CD4-positive, alpha-beta T cell treated with Interleukin-15 for 1 hour (primary cell): ENCODE measurements around the gene ARL10.

Experiments used
- DNase-seq: peaks from one replicate; pipeline ENCODE4 v3.0.0-alpha.2; 2020

ARL10 gene, protein sequence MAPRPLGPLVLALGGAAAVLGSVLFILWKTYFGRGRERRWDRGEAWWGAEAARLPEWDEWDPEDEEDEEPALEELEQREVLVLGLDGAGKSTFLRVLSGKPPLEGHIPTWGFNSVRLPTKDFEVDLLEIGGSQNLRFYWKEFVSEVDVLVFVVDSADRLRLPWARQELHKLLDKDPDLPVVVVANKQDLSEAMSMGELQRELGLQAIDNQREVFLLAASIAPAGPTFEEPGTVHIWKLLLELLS

DNA sequence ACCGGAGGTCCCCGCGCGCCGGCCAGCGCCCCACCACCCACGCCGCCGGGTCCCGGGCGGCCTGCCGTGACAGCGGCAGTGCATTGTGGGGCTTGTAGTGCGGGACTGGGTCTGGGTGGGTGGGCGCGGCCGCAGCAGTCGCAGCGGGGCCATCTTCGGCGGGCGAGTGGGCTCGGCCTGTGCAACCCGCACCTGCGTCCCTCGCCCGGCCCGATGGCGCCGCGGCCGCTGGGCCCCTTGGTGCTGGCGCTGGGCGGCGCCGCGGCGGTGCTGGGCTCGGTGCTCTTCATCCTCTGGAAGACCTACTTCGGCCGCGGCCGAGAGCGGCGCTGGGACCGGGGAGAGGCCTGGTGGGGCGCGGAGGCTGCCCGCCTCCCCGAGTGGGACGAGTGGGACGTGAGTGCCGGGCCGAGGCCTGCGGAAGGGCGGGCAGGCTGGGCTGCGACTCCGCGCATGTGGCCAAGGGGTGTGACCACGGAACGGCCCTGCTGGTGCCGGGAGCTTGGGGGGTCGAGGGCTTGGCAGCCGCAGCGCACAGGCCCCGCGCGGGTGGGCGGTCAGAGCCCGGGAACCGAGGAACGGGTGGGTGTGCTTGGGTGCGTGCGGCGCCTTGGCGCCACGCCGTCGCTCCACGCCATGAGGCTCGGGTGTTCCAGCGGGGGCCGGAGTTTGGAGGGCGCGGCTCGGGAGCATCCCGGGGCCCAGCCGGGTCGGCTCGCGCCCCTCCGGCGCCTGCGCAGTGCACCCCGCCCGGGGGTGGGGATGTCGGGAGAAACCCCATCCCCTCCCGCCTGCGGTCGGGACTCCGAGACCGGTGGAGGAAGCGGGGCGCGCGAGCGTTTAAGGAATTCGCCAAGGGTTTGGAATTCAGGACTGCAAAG is at the start of gene ARL10:
TSS of gene ARL10 (plus strand) at position 137 of the 881 bp plus-strand sequence. CDS start at position 214, 77 bp downstream.
- DNase-seq, result peak; percentile 44

DNA sequence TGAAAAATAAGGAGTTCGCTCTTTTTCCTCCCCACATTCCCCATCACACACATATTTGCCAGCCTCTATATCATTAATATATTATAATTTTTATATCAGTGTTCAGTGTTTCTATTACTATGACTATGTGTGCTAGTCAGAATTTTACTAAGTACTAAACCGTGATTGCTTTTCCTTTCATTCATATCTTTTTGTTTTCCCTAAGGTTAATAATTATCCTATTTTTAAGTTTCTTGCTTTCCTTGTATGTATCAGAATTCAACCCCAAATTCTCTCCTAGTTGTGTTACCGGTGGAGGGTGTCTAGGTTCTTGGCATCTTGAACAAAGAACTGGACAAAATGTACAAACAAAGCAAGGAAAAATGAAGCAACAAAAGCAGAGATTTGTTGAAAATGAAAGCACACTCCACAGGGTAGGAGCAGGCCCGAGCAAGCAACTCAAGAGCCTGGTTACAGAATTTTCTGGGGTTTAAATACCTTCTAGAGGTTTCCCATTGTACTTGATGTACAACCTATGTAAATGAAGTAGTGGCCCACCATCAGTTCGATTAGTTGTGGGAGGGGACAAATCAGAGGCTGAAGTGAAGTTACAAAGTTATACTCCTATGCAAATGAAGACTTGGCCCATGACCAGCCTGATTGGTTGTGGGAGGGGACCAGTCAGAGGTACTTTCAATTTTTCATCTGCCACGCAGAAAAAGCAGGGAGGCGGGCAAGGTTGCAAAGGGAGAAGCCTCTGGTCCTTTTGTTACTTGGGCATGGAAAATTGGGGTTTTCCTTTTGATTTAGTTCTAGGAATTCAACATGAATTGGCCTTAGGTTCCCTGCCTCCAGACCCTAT is 47.5 kb upstream of the ARL10 start:
- no peak for DNase-seq

DNA sequence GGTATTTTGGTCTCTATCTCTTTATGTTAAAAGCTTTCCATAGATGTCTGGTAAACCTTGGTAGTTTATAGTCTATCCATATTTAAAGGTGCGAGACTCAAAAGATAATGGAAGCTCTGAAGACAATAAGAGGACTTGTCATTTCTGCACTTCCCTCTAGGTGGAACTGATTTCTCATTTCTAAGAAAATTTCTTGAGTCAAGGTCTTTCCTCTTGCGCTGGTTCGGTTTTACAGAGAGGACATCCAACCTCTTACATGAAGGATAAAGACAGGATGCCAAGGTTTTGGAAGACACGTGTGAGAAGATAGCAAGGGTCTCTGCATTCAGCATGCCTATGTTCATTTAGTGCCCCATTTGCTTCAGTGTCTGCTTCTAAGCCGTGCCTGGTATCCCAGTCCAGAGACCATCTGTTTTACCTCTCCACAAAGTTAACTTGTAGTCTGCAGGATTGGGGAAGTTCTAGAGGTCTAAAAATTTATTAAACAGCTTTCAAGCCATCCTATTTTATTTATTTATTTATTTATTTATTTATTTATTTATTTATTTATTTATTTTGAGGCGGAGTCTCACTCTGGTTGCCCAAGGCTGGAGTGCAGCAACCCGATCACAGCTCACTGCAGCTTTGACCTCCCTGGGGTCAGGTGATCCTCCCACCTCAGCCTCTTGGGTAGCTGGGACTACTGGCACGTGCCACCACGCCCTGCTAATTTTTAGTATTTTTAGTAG is 45.3 kb upstream of the ARL10 start:
- DNase-seq, result no peak

DNA sequence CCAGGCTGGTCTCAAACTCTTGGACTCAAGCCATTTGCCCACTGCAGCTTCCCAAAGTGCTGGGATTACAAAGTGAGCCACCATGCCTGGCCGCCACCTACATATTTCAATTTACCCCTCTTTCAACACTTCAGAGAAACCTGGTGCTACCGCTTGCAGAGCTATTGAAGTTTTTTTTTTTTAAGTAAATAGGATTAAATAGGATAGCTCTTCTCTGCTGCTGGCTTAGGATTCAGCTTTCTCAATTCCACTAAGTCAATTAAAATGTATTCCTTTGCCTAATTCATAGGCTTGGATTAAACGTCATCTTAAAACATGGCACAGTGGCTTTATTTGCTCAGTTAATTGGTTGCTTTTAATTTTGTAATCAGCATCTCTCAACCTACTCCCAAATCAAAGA is 44.7 kb upstream of the ARL10 start:
- no peak for DNase-seq

DNA sequence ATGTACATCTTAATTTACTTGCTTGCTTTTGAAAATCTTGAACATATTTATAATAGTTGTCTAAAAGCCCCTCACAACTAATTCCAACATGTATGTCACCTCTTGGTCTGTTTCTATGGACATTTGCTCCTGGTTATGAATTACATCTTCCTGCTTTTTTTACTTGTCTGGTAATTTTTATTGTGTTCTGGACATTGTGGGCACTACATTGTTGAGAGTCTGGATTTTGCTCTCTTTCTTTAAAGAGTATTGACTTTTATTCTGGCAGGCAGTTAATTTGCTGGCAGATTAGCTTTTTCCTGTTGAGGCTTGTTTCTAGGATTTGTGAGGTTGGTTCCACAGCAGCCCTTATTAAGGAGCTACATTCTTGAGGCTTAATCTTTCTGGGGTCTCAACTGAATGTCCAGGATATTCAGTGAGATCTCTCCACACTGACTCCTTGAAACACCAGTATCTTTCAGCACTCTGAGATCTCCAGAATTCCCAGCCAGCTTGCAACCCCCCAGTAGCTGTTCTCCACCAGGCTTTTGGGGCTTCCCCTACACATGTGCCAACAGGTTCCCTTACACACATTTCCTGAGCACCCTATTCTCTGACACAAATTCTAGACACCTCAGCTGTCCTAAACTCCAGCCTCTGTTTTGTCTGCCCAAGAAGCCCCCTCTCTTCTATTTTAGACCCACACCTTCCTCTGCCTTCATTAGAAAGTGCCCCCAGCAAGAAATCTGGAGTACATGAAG is 31.1 kb upstream of the ARL10 start:
- DNase-seq, result no peak

DNA sequence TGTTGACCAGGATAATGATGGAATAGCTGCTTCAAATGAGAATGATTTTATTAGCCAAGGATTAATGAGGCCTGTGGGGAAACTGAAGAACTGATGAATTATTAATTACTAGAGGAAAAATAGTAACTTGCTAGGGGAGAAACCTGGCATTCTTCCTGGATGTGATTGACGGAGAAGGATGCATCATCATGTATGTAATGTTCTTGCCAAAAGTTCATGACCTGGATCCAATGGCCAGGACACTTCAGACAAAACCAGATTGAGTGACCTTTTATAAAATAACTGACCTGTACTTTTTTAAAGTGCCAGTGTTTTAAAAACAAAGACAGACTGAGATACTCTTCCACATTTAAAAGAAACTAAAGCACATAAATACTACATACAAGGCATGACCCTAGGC is 27.4 kb upstream of the ARL10 start:
- DNase-seq, result no peak

DNA sequence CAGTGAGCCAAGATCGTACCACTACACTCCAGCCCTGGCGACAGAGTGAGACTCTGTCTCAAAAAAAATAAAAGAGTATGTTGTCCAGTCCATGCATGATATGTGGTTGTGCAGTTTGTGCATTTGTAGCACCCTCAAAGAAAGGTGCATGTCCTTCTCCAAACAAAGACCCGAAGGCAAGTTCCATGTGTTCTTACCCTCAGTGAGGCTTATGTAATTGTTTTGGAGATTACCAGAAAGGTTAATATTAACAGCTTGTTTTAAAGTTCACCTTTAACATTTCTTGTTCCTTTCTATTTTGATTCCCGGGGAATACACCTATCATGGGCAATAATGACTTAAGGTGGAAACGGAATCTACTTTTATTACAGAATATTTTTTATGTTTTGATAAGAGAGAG is 26.0 kb upstream of the ARL10 start:
- no peak for DNase-seq

DNA sequence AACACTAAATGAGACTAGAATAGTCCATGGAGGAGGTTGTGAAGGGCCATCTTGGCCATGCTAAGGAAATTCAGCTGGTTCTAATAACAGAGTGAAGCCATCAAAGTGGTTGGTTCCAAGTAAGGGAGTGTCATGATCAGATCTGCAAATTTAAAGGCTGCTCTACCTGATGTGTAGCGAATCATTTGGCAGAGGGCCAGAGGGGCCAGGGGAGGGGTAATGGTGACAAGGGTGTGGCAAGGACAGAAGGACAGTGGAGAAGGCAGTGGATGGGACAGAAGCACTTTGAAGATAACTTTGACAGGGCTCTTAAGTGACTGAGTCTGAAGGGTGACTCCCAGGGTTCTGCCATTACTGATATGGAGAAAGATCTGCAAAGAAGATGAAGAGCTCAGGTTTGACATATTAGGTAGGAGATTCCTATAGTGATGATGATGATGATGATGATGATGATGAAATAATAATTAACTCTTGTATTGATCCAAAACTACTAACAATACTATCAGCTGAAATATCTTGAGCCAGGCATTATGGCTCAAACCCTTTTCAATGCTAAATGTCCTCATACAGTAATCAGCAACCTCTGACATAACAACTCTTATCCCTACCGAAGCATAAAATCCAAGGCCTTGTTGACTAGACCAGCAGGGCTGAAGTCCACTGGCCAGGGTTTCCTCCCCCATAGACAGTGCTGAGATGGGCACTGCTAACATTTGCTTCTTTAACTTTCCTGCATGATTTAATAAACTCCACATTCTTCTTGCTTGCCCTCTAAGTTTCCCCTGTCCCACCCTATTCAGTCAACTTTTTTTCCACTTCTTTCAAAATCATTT is 23.7 kb upstream of the ARL10 start:
- no peak for DNase-seq

DNA sequence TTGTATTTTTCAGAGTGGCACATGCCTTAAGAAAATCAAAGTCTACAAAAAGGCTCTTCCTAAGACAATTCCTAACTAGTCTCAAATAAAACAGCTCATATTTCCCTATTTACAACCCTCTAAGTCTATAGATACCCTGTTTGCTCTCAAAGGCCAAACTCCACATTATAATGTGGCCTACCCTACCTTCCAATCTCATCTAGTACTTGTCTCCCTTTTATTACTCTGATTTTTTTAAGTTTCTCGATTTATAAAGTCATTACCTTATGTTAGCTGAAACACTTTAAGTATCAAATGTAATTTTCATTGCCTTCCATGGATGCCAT is 23.2 kb upstream of the ARL10 start:
- no peak for DNase-seq

DNA sequence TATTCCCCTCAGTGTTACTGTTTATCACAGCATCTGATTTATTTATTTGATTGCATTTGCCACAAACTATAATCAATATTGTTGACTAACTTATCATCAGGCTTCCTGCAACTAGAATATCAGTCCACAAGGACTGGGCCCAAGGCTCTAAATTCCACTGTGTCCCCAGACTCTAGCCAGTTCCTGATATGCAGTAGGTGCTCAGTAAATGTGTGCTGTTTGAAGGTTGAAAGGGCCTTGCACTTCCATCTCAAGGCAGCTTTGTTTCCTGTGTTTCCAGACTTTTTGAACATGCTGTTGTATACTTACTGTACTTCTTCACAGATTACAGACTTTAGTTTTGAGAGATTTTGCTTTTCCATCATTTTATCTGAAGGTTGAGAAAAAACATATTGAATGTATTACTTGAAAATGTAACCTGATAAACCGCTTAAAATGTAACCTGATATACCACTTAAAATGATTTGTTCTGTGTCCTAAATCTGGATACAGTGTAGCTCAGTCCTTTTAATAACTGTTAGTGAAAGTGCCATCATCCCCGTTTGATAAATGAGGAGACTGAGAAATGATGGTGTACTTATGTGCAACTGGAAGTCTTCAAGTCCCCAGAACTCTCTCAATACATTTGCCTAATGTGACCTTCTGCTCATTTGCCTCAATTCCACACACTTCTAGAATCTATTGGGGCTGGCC is 22.4 kb upstream of the ARL10 start:
- DNase-seq, result no peak

DNA sequence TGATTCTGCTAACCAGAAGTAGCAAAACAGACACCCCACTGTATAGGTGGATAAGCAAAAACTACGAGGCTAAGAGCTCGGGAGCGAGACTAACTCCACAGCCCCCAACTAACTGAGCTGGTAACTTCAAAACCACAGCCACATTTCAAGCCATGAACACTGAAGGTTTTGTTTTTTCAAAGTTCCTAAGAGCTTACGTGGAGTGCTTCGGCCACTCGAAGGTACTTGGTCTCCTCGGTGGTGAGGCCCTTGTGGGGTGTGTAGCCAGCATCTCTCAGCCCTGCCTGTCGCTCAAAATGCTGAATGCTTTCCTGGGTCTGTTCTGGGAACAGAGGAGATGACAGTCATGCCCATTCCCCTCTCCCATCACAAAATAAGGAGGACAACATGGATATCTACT is 14.9 kb upstream of the ARL10 start:
- no peak for DNase-seq

DNA sequence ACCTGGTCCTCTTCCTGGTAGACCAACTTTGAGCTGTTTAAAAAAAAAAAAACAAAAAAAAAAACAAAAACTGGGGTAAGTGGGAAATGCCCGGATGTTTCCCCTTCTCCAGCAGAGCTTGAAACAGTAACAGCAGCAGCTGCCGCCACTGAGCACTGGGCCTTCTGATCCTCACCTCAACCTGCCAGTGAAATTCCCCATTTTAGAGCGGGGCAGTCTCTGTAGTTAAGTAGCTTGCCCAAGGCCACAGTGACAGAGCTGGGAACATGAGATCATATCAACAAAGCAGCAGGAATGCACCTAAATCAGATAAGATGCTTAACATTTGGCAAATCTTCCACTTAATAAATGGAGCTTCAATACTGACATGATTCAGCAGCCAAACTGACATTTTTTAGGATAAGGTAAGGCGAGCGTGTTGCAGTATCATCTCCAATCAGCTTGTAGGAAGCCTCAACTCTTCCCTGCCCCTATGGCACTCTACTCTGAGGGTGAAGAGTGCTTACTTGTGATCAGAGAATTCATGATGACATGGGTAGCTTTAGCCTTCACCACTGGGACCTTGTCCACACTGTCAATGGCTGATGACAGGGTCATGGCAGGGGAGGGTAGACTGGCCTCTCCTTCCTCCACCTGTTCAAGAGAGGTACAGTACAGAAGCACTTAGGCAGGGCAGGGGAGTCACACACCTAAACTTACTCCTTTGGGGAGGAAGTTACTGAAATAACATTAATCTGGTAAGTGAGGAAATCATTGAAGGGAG is 13.0 kb upstream of the ARL10 start:
- no peak for DNase-seq

DNA sequence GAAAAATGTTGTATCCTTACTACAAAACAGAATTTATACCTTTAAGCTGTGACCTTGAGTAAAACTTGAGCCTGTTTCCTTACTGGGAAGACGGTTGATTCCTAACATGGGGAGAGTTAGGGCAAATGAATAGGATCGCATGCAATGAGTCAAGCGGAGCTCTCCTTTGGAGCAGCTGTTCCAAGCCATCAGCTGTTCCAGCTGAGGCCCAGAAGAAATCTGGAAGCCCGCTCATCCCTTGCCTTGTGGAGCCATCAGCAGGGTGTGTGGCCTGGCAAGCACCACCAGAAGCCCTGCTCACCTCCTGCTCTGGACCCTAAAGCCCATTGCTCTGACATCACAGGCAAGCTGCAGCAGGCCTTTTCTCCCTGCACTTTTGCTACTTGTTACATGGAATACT is 11.8 kb upstream of the ARL10 start:
- no peak for DNase-seq

DNA sequence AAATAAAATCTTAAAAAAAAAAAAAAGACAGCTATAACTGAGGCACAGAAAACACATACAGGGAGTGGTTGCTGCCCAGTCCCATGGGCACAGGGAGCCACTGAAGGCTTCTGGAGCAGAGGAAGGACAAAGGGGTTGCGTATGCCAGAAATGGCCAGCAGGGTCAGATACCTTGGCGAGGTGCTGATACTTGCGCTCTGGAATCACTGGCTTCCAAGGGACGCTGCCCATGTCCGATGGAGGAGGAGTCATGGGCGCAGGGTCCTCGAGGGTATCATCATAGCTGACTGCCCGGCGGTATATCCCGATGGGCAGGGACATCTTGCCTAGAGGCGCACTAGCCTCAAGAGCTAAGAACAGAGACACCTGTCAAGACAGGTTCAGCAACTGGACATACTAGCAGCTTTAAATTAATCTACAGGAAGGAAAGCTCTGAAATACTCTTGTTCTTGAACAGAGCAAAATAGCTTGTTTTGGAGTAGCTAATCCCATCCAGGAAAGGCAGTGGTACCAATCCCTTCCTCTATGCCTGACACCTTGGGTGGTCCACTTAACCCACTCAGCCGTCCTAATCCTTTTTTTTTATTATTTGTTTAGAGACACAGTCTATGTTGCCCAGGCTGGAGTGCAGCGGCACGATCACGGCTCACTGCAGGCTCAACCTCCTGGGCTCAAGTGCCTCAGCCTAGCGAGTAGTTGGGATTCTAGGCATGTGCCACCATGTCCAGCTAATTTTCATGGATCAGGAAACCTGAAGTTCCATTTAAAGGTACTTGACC is 9.7 kb upstream of the ARL10 start:
- no peak for DNase-seq

DNA sequence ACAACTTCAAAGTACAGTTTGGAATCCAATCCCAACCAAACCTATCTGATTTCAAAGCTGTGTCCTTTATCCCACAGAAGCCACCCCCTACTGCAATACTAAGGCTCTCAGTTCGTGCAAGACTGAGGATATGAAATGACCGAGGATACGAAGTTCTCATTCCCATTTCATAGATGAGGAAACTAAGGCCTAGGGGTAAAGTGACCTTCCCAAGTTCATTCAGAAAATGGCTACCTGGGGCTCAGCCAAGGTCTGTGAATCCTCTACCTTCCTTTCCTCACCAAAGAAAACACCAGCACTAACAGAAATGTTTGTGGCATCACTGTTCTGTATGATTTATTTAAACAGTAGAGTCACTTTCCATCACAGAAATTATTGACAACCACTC is 9.1 kb upstream of the ARL10 start:
- DNase-seq, result no peak

DNA sequence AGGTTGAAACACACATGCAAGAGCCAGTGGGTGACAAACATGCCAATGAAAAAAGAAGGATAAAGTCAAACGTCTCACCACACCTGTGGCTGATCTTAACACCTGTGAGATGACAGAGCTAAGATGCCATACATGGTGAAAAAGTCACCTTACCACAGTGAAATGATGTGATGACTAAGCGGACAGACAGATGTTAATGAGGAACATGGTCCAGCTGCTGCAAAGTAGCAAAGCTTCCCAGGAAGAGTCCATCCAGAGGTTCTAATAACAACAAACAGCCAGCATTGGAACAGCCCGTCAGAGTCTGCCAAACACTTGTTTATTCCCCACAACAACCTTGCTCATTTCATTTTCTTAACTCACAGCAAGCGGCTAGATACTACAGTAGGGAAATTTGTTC is 5.6 kb upstream of the ARL10 start:
- DNase-seq, result no peak

DNA sequence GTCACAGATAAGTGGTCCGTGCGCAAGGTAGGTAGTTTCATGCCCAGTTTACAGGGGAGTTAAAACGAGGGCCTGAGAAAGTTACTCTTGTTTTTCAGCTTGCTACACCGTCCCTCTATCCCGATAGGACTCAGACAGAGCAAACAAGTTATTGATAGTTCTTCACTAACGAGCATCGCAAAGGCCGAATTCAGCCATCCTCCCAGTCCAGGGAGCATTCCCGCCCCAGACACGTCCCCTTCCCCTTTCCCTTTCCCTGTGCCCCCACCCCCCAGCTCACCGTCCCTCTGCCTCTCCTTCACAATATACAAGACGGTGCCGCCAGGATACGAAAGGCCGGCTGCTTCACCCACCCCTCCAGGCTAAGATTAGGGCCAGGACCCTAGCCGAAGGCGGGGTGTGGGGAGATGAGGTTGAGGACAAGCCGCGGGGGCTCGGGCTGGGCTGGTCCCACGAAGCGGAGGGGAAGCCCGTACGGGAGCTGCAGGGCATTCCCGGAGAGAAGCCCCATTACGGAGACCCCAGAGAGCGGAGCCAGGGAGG is 4.3 kb upstream of the ARL10 start:
- DNase-seq, result no peak

DNA sequence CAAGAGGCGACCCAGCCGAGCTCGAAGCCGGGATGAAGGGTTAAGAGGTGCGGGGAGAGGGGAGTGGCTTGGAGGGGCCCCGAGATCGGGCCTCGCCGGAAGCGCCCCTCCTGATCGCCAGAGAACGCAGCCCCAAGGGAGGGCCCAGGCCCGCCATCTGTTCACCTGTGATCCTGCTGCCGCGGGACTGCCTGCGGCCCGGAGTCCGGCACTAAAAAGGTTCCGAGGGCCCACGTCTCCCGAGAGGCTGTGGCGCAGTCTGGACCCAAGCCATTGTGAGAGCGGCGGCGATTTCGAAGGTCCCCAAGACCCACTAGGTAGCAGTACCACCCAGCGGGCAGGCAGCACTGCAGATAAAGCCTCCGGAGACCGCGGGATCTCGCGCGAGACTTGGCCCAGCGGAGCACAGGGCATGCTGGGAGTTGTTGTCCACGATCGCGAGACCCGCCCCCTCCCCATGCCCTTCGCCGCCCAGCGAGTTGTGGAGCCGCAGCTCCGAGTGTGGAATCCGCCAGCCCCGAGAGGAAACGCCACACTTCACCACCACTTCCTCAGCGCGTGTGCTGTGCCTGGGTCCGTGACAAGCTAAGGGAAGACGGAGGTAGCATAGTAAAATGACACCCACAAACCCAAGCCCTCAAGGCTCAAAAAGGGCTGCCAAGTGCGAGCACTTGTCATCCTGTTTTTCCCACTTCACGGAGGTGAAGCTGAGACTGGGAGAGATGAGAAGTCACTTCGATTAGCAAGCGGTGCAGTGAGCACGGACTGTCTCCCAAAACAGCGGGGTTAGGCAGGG is 3.7 kb upstream of the ARL10 start, which contains the start of gene KIAA1191:
TSS of gene KIAA1191 (minus strand) at position 328 of the 796 bp plus-strand sequence. CDS start 2,256 bp downstream, outside the sequence.
- DNase-seq, result peak; percentile 95
